ENCODE measurements around the gene HDAC9. TPM values are rescaled to one million over a fixed set of nuclear protein-coding genes. Genes with fewer than 3 reads are reported as not detected.

The HDAC9 gene
- total RNA-seq, 1 donor: 55.0 TPM

- no peak for TF ChIP-seq CTCF (IDR thresholded peaks at IDR 0.05; ENCODE audit: insufficient read depth, low read length)
- no peak for DNase-seq (ENCODE audit: low read depth)
- H3K4me3 ChIP-seq (ENCODE audit: low read depth, low read length): no peak overlapping the region
Measured at GRCh38 chr7:18855796-18856195, 360.2 kb downstream of the HDAC9 start.

- TF ChIP-seq CTCF (IDR thresholded peaks at IDR 0.05; ENCODE audit: insufficient read depth, low read length): no peak
- no peak for DNase-seq (ENCODE audit: low read depth)
- H3K4me3 ChIP-seq (ENCODE audit: low read depth, low read length): no peak overlapping the region
Measured at GRCh38 chr7:18858232-18858631, 362.7 kb downstream of the HDAC9 start.

GRCh38 chr7:18859318-18859717 lies 363.8 kb downstream of the HDAC9 start:
- no peak overlapping the region for H3K4me3 ChIP-seq (ENCODE audit: low read depth, low read length)
- TF ChIP-seq CTCF (IDR thresholded peaks at IDR 0.05; ENCODE audit: insufficient read depth, low read length): no peak
- no peak for DNase-seq (ENCODE audit: low read depth)

GRCh38 chr7:18860221-18860620 lies 364.7 kb downstream of the HDAC9 start:
- DNase-seq (ENCODE audit: low read depth): no peak
- H3K4me3 ChIP-seq (ENCODE audit: low read depth, low read length): no peak overlapping the region
- TF ChIP-seq CTCF (IDR thresholded peaks at IDR 0.05; ENCODE audit: insufficient read depth, low read length): no peak

GRCh38 chr7:18861514-18862118 lies 366.1 kb downstream of the HDAC9 start:
- TF ChIP-seq CTCF (IDR thresholded peaks at IDR 0.05; ENCODE audit: insufficient read depth, low read length): no peak
- no peak overlapping the region for H3K4me3 ChIP-seq (ENCODE audit: low read depth, low read length)
- peak; percentile 85 for DNase-seq (ENCODE audit: low read depth)

GRCh38 chr7:18864967-18865366 lies 369.4 kb downstream of the HDAC9 start:
- no peak for TF ChIP-seq CTCF (IDR thresholded peaks at IDR 0.05; ENCODE audit: insufficient read depth, low read length)
- no peak overlapping the region for H3K4me3 ChIP-seq (ENCODE audit: low read depth, low read length)
- DNase-seq (ENCODE audit: low read depth): no peak

Data from fibroblast of the aortic adventitia (primary cell).